GM23338 (cell line): ENCODE data around the gene AGPS. TPM values are rescaled to one million over a fixed set of nuclear protein-coding genes. Genes with fewer than 3 reads are reported as not detected.

Source experiments
- ATAC-seq: fragments of 200-7000 bp; cut with Tn5 transposase; 3 replicates; pipeline ENCODE4 v1.9.1; 2020
- DNase-seq: peaks from one replicate; pipeline ENCODE4 v3.0.0-alpha.2; 2015; ENCODE audit warnings: low spot score
- H2AFZ ChIP-seq: fragments of 200-600 bp; sonication (generic); 2 replicates; pipeline ENCODE4 v1.8.0; 2016; ENCODE audit warnings: antibody characterized with exemption, mild to moderate bottlenecking, moderate library complexity
- H3F3A ChIP-seq: fragments of 200-600 bp; sonication (generic); replicated peaks from 2 replicates; pipeline ENCODE4 v1.8.0; 2017; ENCODE audit warnings: antibody characterized with exemption, mixed run types, low read depth
- H3K27ac ChIP-seq: fragments of 200-600 bp; sonication (generic); 2 replicates; pipeline ENCODE4 v1.6.1; 2016; ENCODE audit warnings: low read depth
- H3K27me3 ChIP-seq: fragments of 200-600 bp; sonication (generic); 2 replicates; pipeline ENCODE4 v1.8.0; 2016; ENCODE audit warnings: mild to moderate bottlenecking, mixed run types, moderate library complexity; ENCODE audit not compliant: insufficient read depth
- H3K36me3 ChIP-seq: fragments of 200-600 bp; sonication (generic); 2 replicates; pipeline ENCODE4 v1.8.0; 2016; ENCODE audit warnings: mild to moderate bottlenecking; ENCODE audit not compliant: insufficient read depth
- H3K4me1 ChIP-seq: fragments of 200-600 bp; sonication (generic); 2 replicates; pipeline ENCODE4 v1.8.0; 2016; ENCODE audit warnings: mild to moderate bottlenecking, moderate library complexity; ENCODE audit not compliant: insufficient read depth
- H3K4me2 ChIP-seq: fragments of 200-600 bp; sonication (generic); 2 replicates; pipeline ENCODE4 v1.7.1; 2017; ENCODE audit warnings: mixed run types
- H3K4me3 ChIP-seq: fragments of 200-600 bp; sonication (generic); 2 replicates; pipeline ENCODE4 v1.6.1; 2016; ENCODE audit warnings: mixed run types
- H3K79me2 ChIP-seq: fragments of 200-600 bp; sonication (generic); replicated peaks from 2 replicates; pipeline ENCODE4 v1.8.0; 2017; ENCODE audit warnings: mild to moderate bottlenecking; ENCODE audit not compliant: insufficient read depth
- H3K9me2 ChIP-seq: fragments of 200-600 bp; sonication (generic); 2 replicates; pipeline ENCODE4 v1.8.0; 2017; ENCODE audit not compliant: insufficient read depth
- H4K20me1 ChIP-seq: fragments of 200-600 bp; sonication (generic); replicated peaks from 2 replicates; pipeline ENCODE4 v1.8.0; 2017; ENCODE audit warnings: mild to moderate bottlenecking; ENCODE audit not compliant: insufficient read depth
- H3K27ac Mint-ChIP-seq: 2 replicates; pipeline ENCODE4 v1.8.0; 2020; ENCODE audit warnings: inconsistent platforms, mild to moderate bottlenecking, moderate library complexity, mixed read lengths
- H3K27me3 Mint-ChIP-seq: 3 replicates; pipeline ENCODE4 v1.8.0; 2022; ENCODE audit warnings: low read depth, mild to moderate bottlenecking, moderate library complexity, mixed read lengths, inconsistent platforms; ENCODE audit not compliant: insufficient read depth, poor library complexity
- H3K36me3 Mint-ChIP-seq: 3 replicates; pipeline ENCODE4 v1.8.0; 2021; ENCODE audit warnings: low read depth, mild to moderate bottlenecking, inconsistent platforms, moderate library complexity, mixed read lengths
- H3K4me1 Mint-ChIP-seq: 3 replicates; pipeline ENCODE4 v1.8.0; 2020; ENCODE audit warnings: mild to moderate bottlenecking, inconsistent platforms, mixed read lengths
- H3K4me3 Mint-ChIP-seq: 3 replicates; pipeline ENCODE4 v1.8.0; 2021; ENCODE audit warnings: moderate library complexity, mild to moderate bottlenecking, inconsistent platforms, mixed read lengths
- H3K9me3 Mint-ChIP-seq: 3 replicates; pipeline ENCODE4 v1.8.0; 2020; ENCODE audit warnings: moderate library complexity, mild to moderate bottlenecking, inconsistent platforms, mixed read lengths
- CREB1 ChIP-seq: fragments of 250-450 bp; sonication (Bioruptor Pico); IDR thresholded peaks from 2 replicates; pipeline ENCODE4 v1.5.0; 2020; ENCODE audit warnings: low read depth, mild to moderate bottlenecking, moderate library complexity
- CTCF ChIP-seq, 2 experiments: fragments of 200-600 bp in 1 of 2; sonication (generic) in 1 of 2; conservative IDR thresholded peaks; 2 replicates each; pipeline versions ENCODE4 v1.5.1 to v1.6.1; 2016 to 2017; ENCODE audit warnings: antibody characterized with exemption in 2 of 2, low read depth in 2 of 2, mild to moderate bottlenecking in 2 of 2, moderate library complexity in 1 of 2
- EZH2 ChIP-seq: fragments of 200-600 bp; sonication (generic); IDR thresholded peaks from one replicate; pipeline ENCODE4 v1.8.0; 2017; ENCODE audit warnings: antibody characterized with exemption, mild to moderate bottlenecking, low read depth; ENCODE audit not compliant: unreplicated experiment
- EZH2phosphoT487 ChIP-seq: fragments of 200-600 bp; sonication (generic); IDR thresholded peaks from one replicate; pipeline ENCODE4 v1.8.1; 2018; ENCODE audit warnings: antibody characterized with exemption; ENCODE audit not compliant: unreplicated experiment
- JUNB ChIP-seq: IDR thresholded peaks from one replicate; pipeline ENCODE4 v1.6.1; 2016; ENCODE audit warnings: antibody characterized with exemption; ENCODE audit not compliant: unreplicated experiment
- NANOG ChIP-seq: IDR thresholded peaks from 2 replicates; pipeline ENCODE4 v1.6.1; 2016; ENCODE audit warnings: antibody characterized with exemption, borderline replicate concordance
- STAT1 ChIP-seq: IDR thresholded peaks from one replicate; pipeline ENCODE4 v1.6.1; 2016; ENCODE audit warnings: antibody characterized with exemption; ENCODE audit not compliant: unreplicated experiment
- ZNF114 ChIP-seq: fragments of 250-450 bp; sonication (Bioruptor Pico); IDR thresholded peaks from 2 replicates; pipeline ENCODE4 v1.5.0; 2020; ENCODE audit warnings: mild to moderate bottlenecking, moderate library complexity
- ZNF331 ChIP-seq: fragments of 250-450 bp; sonication (Bioruptor Pico); IDR thresholded peaks from 2 replicates; pipeline ENCODE4 v1.5.0; 2020; ENCODE audit warnings: low read depth, mild to moderate bottlenecking, moderate library complexity
- polyA plus RNA-seq: library from polyadenylated mRNA; unstranded; fragments of >200 nt; fragmentation: Nextera tagmentation; extraction: Ambion mirVana; gene quantifications from 2 replicates; pipeline ENCODE4 v1.2.1, GENCODE V29; 2016
- total RNA-seq: library from RNA; depleted of rRNA; stranded (reverse); fragments of >200 nt; shearing (Covaris generic); gene quantifications from 2 replicates; pipeline ENCODE4 v1.2.3, GENCODE V29; 2014
- TF ChIP-seq, protein P1 (sequence below): IDR thresholded peaks from 2 replicates; pipeline ENCODE4 v1.6.1; 2016; ENCODE audit warnings: antibody characterized with exemption
- TF ChIP-seq, protein P2 (sequence below): IDR thresholded peaks from one replicate; pipeline ENCODE4 v1.6.1; 2018; ENCODE audit warnings: antibody characterized with exemption; ENCODE audit not compliant: unreplicated experiment

The AGPS gene
- total and polyA plus RNA-seq, 2 experiments from 2014 or later: 14.6 to 73.2 TPM

- no peak for TF ChIP-seq CREB1
- TF ChIP-seq, protein P1, sequence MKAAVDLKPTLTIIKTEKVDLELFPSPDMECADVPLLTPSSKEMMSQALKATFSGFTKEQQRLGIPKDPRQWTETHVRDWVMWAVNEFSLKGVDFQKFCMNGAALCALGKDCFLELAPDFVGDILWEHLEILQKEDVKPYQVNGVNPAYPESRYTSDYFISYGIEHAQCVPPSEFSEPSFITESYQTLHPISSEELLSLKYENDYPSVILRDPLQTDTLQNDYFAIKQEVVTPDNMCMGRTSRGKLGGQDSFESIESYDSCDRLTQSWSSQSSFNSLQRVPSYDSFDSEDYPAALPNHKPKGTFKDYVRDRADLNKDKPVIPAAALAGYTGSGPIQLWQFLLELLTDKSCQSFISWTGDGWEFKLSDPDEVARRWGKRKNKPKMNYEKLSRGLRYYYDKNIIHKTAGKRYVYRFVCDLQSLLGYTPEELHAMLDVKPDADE: no peak
- no peak for TF ChIP-seq ZNF114 (CRISPR knock-in tag)
- no peak for TF ChIP-seq EZH2phosphoT487
- TF ChIP-seq ZNF331: no peak
- TF ChIP-seq JUNB: no peak
- TF ChIP-seq CTCF (conservative IDR thresholded peaks at IDR 0.05; ENCODE audit: low read depth in 2 of 2): no peak
- TF ChIP-seq NANOG: no peak
These were observed 143.5 kb downstream of the AGPS start (continued) for GRCh38 chr2:177535958-177536504.

- DNase-seq: no peak
- H3K79me2 ChIP-seq: no peaks in the 10 kb centered on the region
- H3K36me3 ChIP-seq: no peaks in the 10 kb centered on the region
- H3K9me3 Mint-ChIP-seq: no peaks in the 10 kb centered on the region
- no peak overlapping the region for H3K4me3 Mint-ChIP-seq
- H3K36me3 Mint-ChIP-seq: no peaks in the 10 kb centered on the region
- H2AFZ ChIP-seq: no peak overlapping the region
- H3K27me3 Mint-ChIP-seq: no peaks in the 10 kb centered on the region
- H3F3A ChIP-seq: no peaks in the 10 kb centered on the region
- no peaks in the 10 kb centered on the region for H3K9me2 ChIP-seq
- no peak overlapping the region for H3K27ac ChIP-seq
- peaks cover 32% of the 10 kb centered on the region for H3K4me1 Mint-ChIP-seq
- no peak overlapping the region for H3K4me3 ChIP-seq
- no peaks in the 10 kb centered on the region for H4K20me1 ChIP-seq
- TF ChIP-seq CREB1 (no peak), EZH2phosphoT487 (no peak), ZNF331 (no peak), EZH2 (no peak), NANOG (no peak), STAT1 (no peak), JUNB (no peak), ZNF114 (CRISPR knock-in tag) (no peak)
- TF ChIP-seq, protein P1: no peak
- TF ChIP-seq, protein P2, sequence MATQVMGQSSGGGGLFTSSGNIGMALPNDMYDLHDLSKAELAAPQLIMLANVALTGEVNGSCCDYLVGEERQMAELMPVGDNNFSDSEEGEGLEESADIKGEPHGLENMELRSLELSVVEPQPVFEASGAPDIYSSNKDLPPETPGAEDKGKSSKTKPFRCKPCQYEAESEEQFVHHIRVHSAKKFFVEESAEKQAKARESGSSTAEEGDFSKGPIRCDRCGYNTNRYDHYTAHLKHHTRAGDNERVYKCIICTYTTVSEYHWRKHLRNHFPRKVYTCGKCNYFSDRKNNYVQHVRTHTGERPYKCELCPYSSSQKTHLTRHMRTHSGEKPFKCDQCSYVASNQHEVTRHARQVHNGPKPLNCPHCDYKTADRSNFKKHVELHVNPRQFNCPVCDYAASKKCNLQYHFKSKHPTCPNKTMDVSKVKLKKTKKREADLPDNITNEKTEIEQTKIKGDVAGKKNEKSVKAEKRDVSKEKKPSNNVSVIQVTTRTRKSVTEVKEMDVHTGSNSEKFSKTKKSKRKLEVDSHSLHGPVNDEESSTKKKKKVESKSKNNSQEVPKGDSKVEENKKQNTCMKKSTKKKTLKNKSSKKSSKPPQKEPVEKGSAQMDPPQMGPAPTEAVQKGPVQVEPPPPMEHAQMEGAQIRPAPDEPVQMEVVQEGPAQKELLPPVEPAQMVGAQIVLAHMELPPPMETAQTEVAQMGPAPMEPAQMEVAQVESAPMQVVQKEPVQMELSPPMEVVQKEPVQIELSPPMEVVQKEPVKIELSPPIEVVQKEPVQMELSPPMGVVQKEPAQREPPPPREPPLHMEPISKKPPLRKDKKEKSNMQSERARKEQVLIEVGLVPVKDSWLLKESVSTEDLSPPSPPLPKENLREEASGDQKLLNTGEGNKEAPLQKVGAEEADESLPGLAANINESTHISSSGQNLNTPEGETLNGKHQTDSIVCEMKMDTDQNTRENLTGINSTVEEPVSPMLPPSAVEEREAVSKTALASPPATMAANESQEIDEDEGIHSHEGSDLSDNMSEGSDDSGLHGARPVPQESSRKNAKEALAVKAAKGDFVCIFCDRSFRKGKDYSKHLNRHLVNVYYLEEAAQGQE: no peak
- 0 out of 2 replicates have a peak overlapping the region, but pooled peaks have one; percentile 1 for H3K4me2 ChIP-seq
- H3K27me3 ChIP-seq: no peaks in the 10 kb centered on the region
- ATAC-seq: no peak
- H3K27ac Mint-ChIP-seq: 0 out of 2 replicates have a peak overlapping the region, but pooled peaks have one; percentile 83
- peaks cover 35% of the 10 kb centered on the region for H3K4me1 ChIP-seq
These were observed 144.6 kb downstream of the AGPS start for GRCh38 chr2:177537213-177537612.
